Astrocyte (in vitro differentiated cells and primary cell): Measurements from ENCODE around the gene ZFAND6.
"Not testable (repeated sequence)": the region's sequence is repeated elsewhere in the genome, so short reads cannot be mapped to it uniquely, and the experiment has no call there.

Source experiments
- EZH2 ChIP-seq: IDR thresholded peaks from 2 replicates; pipeline ENCODE4 v1.6.1; 2012; ENCODE audit warnings: mild to moderate bottlenecking, low read length, inconsistent platforms; ENCODE audit not compliant: insufficient read depth
- TF ChIP-seq, protein P1 (sequence below): IDR thresholded peaks from 2 replicates; pipeline ENCODE4 v1.5.1; 2011; ENCODE audit warnings: low read depth, mild to moderate bottlenecking, inconsistent platforms, low read length, moderate library complexity; ENCODE audit not compliant: insufficient read depth

DNA sequence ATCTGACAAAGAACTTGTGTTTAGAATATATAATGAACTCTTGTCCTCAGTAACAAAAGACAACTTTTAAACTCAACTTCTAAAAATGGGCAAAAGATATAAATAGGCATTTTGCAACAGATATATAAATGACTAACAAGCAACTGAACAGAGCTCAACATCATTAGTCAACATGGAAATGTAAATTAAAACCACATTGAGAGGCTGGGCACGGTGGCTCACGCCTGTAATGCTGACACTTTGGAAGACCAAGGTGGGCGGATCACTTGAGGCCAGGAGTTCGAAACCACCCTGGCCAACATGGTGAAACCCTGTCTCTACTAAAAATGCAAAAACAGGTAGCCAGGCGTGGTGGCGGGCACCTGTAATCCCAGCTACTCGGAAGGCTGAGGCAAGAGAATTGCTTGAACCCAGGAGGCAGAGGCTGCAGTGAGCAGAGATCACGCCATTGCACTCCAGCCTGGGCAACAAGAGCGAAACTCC lies 48.4 kb upstream of the ZFAND6 start:
- TF ChIP-seq, protein P1, sequence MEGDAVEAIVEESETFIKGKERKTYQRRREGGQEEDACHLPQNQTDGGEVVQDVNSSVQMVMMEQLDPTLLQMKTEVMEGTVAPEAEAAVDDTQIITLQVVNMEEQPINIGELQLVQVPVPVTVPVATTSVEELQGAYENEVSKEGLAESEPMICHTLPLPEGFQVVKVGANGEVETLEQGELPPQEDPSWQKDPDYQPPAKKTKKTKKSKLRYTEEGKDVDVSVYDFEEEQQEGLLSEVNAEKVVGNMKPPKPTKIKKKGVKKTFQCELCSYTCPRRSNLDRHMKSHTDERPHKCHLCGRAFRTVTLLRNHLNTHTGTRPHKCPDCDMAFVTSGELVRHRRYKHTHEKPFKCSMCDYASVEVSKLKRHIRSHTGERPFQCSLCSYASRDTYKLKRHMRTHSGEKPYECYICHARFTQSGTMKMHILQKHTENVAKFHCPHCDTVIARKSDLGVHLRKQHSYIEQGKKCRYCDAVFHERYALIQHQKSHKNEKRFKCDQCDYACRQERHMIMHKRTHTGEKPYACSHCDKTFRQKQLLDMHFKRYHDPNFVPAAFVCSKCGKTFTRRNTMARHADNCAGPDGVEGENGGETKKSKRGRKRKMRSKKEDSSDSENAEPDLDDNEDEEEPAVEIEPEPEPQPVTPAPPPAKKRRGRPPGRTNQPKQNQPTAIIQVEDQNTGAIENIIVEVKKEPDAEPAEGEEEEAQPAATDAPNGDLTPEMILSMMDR: not testable (repeated sequence)
- not testable (repeated sequence) for TF ChIP-seq EZH2
